NK-92 (cell line): Measurements from ENCODE around the gene GALK1.

Experiments
- DNase-seq: peaks from one replicate; lab custom pipeline; 2025; ENCODE audit not compliant: unreplicated experiment; lab: John Stamatoyannopoulos, UW

Gene GALK1

DNA sequence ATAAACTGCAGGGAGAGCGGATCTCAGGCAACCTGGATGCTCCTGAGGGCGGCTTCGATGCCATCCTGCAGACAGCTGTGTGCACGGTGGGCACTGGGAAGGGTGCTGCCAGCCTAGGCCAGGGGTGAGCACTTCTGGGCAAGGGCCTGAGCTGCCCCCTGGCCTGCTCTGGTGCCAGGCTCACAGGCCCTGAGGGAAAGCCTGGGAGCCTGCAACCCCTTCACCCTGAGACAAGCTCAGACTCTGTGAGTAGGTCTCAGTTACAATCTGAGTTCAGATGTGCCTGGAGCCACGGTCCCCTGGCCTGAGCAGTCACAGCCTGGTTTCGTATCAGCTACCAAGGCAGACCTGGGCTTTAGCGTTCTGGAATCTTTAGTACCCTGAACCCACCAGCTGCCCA, 35.6 kb downstream of the GALK1 start:
- no peak for DNase-seq

GRCh38 chr17:75727391-75727790, 37.6 kb downstream of the GALK1 start:
- no peak for DNase-seq

DNA sequence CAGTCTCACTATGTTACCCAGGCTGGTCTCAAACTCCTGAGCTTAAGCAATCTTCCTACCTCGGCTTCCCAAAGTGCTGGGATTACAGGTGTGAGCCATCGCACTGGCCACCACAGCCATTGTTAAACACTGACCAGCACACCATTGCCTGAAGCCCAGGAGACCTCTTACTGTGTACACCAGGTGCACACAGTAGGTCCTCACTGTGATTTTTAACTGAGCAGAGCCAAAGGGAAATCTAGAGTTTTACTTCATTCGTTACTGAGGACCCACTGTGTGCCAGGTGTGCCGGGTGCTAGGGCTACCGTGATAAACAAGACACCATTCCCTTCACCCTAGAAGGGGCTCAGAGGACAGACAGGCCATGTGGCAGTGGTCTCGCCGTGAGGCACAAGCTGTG, 39.5 kb downstream of the GALK1 start:
- no peak for DNase-seq

GRCh38 chr17:75724016-75725003, 40.7 kb downstream of the GALK1 start:
- no peak for DNase-seq

DNA sequence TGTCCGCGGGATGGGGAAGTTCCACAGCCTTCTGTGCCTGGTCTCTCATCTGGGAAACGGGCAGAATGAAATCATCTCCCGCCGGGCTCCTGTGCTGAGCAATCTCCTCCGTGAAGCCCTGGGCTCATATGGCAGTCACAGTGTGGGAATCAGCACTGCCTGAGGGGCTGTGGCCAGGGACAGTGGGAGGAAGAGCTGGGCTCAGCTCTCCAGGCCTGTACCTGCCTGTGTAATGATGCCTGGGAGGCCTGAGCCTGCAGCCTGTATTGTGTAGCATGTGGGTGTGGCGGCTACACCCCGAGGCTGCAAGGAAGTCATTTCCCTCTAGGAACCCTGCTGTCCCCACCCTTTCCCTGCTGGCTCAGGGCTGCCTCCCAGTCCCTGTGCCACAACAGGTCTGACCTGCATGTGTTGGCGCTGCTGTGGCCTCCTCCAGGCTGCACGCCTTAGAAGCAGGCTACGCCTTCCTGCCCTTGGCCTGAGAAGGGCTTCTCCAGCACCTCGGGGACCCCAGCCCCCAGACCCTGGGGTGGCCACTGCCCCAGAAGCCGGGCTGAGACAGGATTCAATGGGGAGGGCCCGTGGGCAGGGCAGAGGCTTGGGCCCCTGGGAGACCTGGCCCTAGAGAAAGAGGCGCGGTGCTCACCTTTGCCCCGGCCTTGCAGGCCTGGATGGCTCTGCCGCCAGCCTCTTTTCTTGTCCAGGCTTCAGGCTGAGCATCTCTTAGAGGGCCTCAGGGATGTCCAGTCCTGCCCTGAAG, 41.6 kb downstream of the GALK1 start:
- DNase-seq, result no peak

- DNase-seq, result no peak
Measured at GRCh38 chr17:75722542-75723095, 42.4 kb downstream of the GALK1 start.

GRCh38 chr17:75722076-75722475, 42.9 kb downstream of the GALK1 start:
- no peak for DNase-seq

DNA sequence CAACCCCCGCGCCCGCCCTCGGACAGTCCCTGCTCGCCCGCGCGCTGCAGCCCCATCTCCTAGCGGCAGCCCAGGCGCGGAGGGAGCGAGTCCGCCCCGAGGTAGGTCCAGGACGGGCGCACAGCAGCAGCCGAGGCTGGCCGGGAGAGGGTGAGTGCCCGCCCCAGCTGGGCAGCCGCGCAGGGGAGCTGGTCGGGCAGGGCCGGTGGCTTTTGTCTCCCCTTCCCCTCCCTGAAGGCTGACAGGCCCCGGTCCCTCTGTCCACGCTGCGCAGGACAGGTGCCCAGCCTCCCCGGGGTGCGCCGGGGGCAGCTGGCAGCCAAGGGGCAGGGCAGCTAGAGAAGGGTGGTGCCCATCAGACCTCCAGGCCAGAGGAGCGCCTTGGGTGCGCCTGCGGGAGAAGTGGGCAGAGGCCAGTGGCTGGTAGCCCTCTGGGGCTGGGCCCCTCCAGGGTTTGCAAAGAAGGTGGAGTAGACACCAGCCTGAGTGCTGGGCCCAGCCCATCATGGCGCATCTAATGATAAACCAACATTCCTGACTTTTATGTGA, 43.5 kb downstream of the GALK1 start:
- DNase-seq, result no peak

- no peak for DNase-seq
Measured at GRCh38 chr17:75720656-75721462, 44.1 kb downstream of the GALK1 start, which contains the start of gene ITGB4. Gene ITGB4 (plus strand): TSS chr17:75721459. CDS start chr17:75724704, 3,245 bp downstream.

DNA sequence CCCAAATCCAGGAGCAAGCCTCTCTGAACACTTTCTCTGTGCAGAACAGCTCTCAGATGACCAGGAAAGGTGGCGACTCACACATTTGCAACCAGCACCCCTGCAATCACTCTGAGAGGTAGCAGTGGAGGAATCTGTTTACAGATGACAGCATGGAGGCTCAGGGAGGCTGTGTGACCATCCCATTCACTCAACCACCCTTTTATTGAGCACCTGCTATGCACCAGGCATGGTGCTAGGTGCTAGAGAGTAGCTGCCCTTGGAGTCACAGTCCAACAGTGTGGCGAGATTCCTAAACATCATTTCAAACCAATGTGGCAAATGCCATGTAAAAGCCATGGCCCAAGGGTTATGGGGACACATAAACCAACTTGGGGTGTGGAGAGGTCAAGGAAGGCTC, 45.3 kb downstream of the GALK1 start:
- DNase-seq, result no peak

GRCh38 chr17:75712446-75712845, 52.5 kb downstream of the GALK1 start:
- DNase-seq, result no peak
